OCI-LY1 (cell line): ENCODE measurements around the gene SHISA5.
"Not testable (repeated sequence)": the region's sequence is repeated elsewhere in the genome, so short reads cannot be mapped to it uniquely, and the experiment has no call there.

Experiments used
- H2AFZ ChIP-seq: fragments of 200-600 bp; sonication (generic), shearing (Covaris generic); 2 replicates; pipeline ENCODE4 v1.6.0; 2014; ENCODE audit warnings: antibody characterized with exemption, mild to moderate bottlenecking, low read length
- H3F3A ChIP-seq: fragments of 200-600 bp; sonication (generic), shearing (Covaris generic); 2 replicates; pipeline ENCODE4 v1.6.0; 2014; ENCODE audit warnings: mild to moderate bottlenecking, antibody characterized with exemption, low read length, moderate library complexity; ENCODE audit not compliant: insufficient read depth
- H3K27ac ChIP-seq: fragments of 200-600 bp; sonication (generic); 2 replicates; pipeline ENCODE4 v1.5.1; 2014; ENCODE audit warnings: low read length, mixed run types, mild to moderate bottlenecking, low read depth; ENCODE audit not compliant: poor library complexity, severe bottlenecking
- H3K27me3 ChIP-seq: fragments of 200-600 bp; sonication (generic); 2 replicates; pipeline ENCODE4 v1.6.0; 2014; ENCODE audit warnings: antibody characterized with exemption, mild to moderate bottlenecking, low read length, moderate library complexity; ENCODE audit not compliant: insufficient read depth
- H3K36me3 ChIP-seq: fragments of 200-600 bp; sonication (generic); 2 replicates; pipeline ENCODE4 v1.6.1; 2014; ENCODE audit warnings: mild to moderate bottlenecking, antibody characterized with exemption, low read length, moderate library complexity, mixed read lengths; ENCODE audit not compliant: insufficient read depth
- H3K4me1 ChIP-seq: fragments of 200-600 bp; sonication (generic); 2 replicates; pipeline ENCODE4 v1.5.1; 2014; ENCODE audit warnings: mild to moderate bottlenecking, low read length, moderate library complexity; ENCODE audit not compliant: insufficient read depth, severe bottlenecking
- H3K4me2 ChIP-seq: fragments of 200-600 bp; sonication (generic), shearing (Covaris generic); 2 replicates; pipeline ENCODE4 v1.6.1; 2014; ENCODE audit warnings: low read length
- H3K4me3 ChIP-seq: fragments of 200-600 bp; sonication (generic); 2 replicates; pipeline ENCODE4 v1.5.1; 2014; ENCODE audit warnings: low read length, low read depth, mild to moderate bottlenecking, mixed read lengths; ENCODE audit not compliant: poor library complexity, severe bottlenecking
- H3K79me2 ChIP-seq: fragments of 200-600 bp; shearing (Covaris generic); 2 replicates; pipeline ENCODE4 v1.6.1; 2016; ENCODE audit warnings: mixed run types, low read length, mixed read lengths; ENCODE audit not compliant: insufficient read depth
- H3K9ac ChIP-seq: fragments of 200-600 bp; sonication (generic), shearing (Covaris generic); 2 replicates; pipeline ENCODE4 v1.6.1; 2014; ENCODE audit warnings: mild to moderate bottlenecking, low read length, mixed read lengths
- H3K9me2 ChIP-seq: fragments of 200-600 bp; sonication (generic), shearing (Covaris generic); 2 replicates; pipeline ENCODE4 v1.6.1; 2014; ENCODE audit warnings: low read depth, mild to moderate bottlenecking, low read length, mixed read lengths
- H3K9me3 ChIP-seq: fragments of 200-600 bp; shearing (Covaris generic); 2 replicates; pipeline ENCODE4 v1.6.1; 2014; ENCODE audit warnings: low read length, mixed read lengths
- H4K20me1 ChIP-seq: fragments of 200-600 bp; sonication (generic), shearing (Covaris generic); 2 replicates; pipeline ENCODE4 v1.6.0; 2016; ENCODE audit warnings: mild to moderate bottlenecking, low read length; ENCODE audit not compliant: insufficient read depth
- EZH2 ChIP-seq: fragments of 200-600 bp; sonication (generic), shearing (Covaris generic); IDR thresholded peaks from 2 replicates; pipeline ENCODE4 v1.8.0; 2017; ENCODE audit warnings: borderline replicate concordance, mixed run types, mild to moderate bottlenecking, antibody characterized with exemption, low read length, moderate library complexity, mixed read lengths
- TF ChIP-seq, protein P1 (sequence below): fragments of 200-600 bp; sonication (generic), shearing (Covaris generic); IDR thresholded peaks from 2 replicates; pipeline ENCODE4 v1.5.1; 2017; ENCODE audit warnings: mild to moderate bottlenecking, antibody characterized with exemption, low read length, moderate library complexity, mixed read lengths

SHISA5 gene

DNA sequence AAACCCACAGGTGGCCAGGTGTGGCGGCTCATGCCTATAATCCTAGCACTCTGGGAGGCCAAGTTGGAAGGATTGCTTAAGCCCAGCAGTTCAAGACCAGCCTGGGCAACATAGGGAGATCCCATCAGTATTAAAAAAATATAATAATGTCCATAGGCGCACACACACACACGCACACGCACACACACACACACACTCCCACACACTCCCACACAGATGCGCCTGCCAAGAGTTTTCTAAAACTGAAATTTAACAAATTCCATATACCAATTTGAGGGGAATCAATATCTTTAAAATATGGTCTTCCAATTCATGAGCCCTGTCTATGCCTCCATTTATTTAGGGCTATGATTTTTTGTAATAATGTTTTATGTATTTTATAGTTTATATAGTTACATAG, 17.0 kb downstream of the SHISA5 start:
- no peak overlapping the region for H3K27ac ChIP-seq
- no peaks in the 10 kb centered on the region for H3K9me3 ChIP-seq
- H2AFZ ChIP-seq: no peak overlapping the region
- H3K4me2 ChIP-seq: no peak overlapping the region
- no peaks in the 10 kb centered on the region for H3K79me2 ChIP-seq
- peaks cover 4% of the 10 kb centered on the region for H3K4me1 ChIP-seq
- H3K36me3 ChIP-seq: no peaks in the 10 kb centered on the region
- no peaks in the 10 kb centered on the region for H4K20me1 ChIP-seq
- H3K4me3 ChIP-seq: no peak overlapping the region
- H3K9ac ChIP-seq: no peak overlapping the region
- no peaks in the 10 kb centered on the region for H3K27me3 ChIP-seq
- no peaks in the 10 kb centered on the region for H3K9me2 ChIP-seq
- H3F3A ChIP-seq: no peaks in the 10 kb centered on the region
- TF ChIP-seq, protein P1, sequence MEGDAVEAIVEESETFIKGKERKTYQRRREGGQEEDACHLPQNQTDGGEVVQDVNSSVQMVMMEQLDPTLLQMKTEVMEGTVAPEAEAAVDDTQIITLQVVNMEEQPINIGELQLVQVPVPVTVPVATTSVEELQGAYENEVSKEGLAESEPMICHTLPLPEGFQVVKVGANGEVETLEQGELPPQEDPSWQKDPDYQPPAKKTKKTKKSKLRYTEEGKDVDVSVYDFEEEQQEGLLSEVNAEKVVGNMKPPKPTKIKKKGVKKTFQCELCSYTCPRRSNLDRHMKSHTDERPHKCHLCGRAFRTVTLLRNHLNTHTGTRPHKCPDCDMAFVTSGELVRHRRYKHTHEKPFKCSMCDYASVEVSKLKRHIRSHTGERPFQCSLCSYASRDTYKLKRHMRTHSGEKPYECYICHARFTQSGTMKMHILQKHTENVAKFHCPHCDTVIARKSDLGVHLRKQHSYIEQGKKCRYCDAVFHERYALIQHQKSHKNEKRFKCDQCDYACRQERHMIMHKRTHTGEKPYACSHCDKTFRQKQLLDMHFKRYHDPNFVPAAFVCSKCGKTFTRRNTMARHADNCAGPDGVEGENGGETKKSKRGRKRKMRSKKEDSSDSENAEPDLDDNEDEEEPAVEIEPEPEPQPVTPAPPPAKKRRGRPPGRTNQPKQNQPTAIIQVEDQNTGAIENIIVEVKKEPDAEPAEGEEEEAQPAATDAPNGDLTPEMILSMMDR: no peak
- TF ChIP-seq EZH2: no peak

DNA sequence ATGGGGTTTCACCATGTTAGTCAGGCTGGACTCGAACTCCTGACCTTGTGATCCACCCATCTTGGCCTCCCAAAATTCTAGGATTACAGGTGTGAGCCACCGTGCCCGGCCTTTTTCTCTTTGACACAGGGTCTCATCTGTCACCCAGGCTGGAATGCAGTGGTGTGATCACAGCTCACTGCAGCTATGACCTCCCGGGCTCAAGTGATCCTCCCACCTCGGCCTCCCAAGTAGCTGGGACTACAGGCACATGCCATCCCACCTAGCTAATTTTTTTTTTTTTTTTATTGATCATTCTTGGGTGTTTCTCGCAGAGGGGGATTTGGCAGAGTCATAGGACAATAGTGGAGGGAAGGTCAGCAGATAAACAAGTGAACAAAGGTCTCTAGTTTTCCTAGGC, 21.2 kb downstream of the SHISA5 start:
- not testable (repeated sequence) for H3K36me3 ChIP-seq, H3K79me2 ChIP-seq, H3F3A ChIP-seq, H3K27me3 ChIP-seq, H3K4me2 ChIP-seq, H3K9me3 ChIP-seq, H3K4me3 ChIP-seq, H2AFZ ChIP-seq, H4K20me1 ChIP-seq, H3K9ac ChIP-seq, H3K27ac ChIP-seq, H3K9me2 ChIP-seq
- H3K4me1 ChIP-seq: peaks cover 18% of the 10 kb centered on the region

DNA sequence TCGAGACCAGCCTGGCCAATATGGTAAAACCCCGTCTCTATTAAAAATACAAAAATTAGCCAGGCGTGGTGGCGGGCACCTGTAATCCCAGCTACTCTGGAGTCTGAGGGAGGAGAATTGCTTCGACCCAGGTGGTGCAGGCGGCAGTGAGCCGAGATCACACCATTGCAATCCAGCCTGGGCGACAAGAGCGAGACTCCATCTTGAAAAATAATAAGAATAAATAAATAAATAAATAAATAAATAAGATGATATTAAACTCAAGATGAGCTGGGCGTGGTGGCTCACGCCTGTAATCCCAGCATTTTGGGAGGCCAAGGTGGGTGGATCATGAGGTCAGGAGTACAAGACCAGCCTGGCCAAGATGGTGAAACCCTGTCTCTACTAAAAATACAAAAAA, 23.1 kb downstream of the SHISA5 start:
- H3K4me2 ChIP-seq, H3K36me3 ChIP-seq, H3K9me2 ChIP-seq, H3K9ac ChIP-seq, H3K9me3 ChIP-seq, H3K79me2 ChIP-seq, H4K20me1 ChIP-seq, H3K27ac ChIP-seq, H3K4me3 ChIP-seq, H3F3A ChIP-seq, H3K27me3 ChIP-seq, H2AFZ ChIP-seq: not testable (repeated sequence)
- H3K4me1 ChIP-seq: peaks cover 28% of the 10 kb centered on the region

DNA sequence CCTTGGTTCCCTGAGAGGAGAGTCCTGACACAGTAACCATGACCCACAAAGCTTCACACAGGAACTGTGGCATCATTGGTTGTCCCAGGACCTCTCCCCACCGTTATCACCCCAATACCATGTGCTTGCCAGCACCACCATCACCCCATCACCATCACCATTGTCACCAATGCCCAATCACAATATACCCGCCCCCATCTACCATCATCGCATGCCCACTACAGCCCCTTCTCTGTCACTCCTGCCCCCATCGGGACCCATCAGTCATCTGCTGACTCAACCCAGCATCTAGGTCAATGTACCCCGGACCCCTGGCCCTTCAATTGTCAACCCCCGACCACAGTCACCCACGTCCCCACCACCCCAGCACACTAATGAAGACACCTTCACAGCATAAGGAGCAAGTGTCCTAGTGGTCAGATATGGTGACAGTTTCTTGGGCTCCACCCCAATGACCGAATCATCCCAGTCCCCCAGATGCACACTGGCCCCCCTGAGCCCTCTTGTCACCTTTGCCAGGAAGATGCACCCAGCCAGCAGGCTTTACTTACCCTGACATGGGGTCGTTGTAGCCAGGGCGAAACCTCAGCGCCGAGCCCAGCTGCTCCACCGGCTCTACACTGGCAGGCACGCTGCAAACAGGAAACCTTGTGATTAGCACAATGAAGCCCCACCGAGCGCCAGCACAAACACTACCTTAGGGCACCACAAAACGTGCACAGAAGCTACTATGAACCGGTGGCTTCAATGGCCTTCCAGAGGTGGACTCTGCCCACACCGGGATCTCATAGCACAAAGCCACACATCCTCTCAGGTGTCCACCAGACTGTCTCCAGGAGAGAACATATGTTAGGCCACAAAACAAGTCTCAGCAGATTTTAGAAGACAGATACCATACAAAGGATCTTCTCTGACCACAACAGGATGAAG, 25.1 kb downstream of the SHISA5 start:
- Histone ChIP-seq H3K4me1 (peaks cover 28% of the 10 kb centered on the region), H3K9me2 (no peaks in the 10 kb centered on the region), H3K9ac (peak overlapping the region; percentile 57), H3F3A (no peaks in the 10 kb centered on the region), H3K36me3 (no peaks in the 10 kb centered on the region), H3K79me2 (no peaks in the 10 kb centered on the region), H3K27me3 (no peaks in the 10 kb centered on the region), H2AFZ (peak overlapping the region; percentile 100; the same call in 1 of the 2 replicates), H3K9me3 (no peaks in the 10 kb centered on the region), H3K27ac (peak overlapping the region; percentile 79), H3K4me2 (peak overlapping the region; percentile 64), H4K20me1 (no peaks in the 10 kb centered on the region), H3K4me3 (peak overlapping the region; percentile 55)
- TF ChIP-seq, protein P1: no peak
- TF ChIP-seq EZH2: no peak
